GM19043 (cell line): Measurements from ENCODE around the gene GSTO2.
A peak's percentile ranks its signal among the peaks of the same experiment; 100 is the strongest.

ENCODE experiments used
- ATAC-seq: cut with Tn5 transposase; IDR thresholded peaks from one replicate; pipeline ENCODE4 v1.9.1; 2021; ENCODE audit warnings: low read depth; ENCODE audit not compliant: unreplicated experiment

Gene GSTO2

GRCh38 chr10:104323760-104324201 lies 54.8 kb downstream of the GSTO2 start:
- no peak for ATAC-seq

- ATAC-seq: no peak
Measured at GRCh38 chr10:104324221-104324686, 55.3 kb downstream of the GSTO2 start.

GRCh38 chr10:104324931-104325330 lies 55.9 kb downstream of the GSTO2 start:
- no peak for ATAC-seq

GRCh38 chr10:104325436-104326435 lies 56.8 kb downstream of the GSTO2 start:
- ATAC-seq: no peak

GRCh38 chr10:104326991-104327610 lies 58.1 kb downstream of the GSTO2 start:
- ATAC-seq: no peak

- no peak for ATAC-seq
Measured at GRCh38 chr10:104327745-104328645, 59.0 kb downstream of the GSTO2 start.

- ATAC-seq: peak; percentile 3
Measured at GRCh38 chr10:104328646-104328895, 59.6 kb downstream of the GSTO2 start.

- ATAC-seq: peak; percentile 64
Measured at GRCh38 chr10:104328896-104329710, 60.1 kb downstream of the GSTO2 start.

GRCh38 chr10:104329735-104330134 lies 60.8 kb downstream of the GSTO2 start:
- no peak for ATAC-seq

- no peak for ATAC-seq
Measured at GRCh38 chr10:104330168-104331110, 61.5 kb downstream of the GSTO2 start.

GRCh38 chr10:104331208-104331838 lies 62.3 kb downstream of the GSTO2 start:
- ATAC-seq: no peak

- ATAC-seq: no peak
Measured at GRCh38 chr10:104332243-104333031, 63.5 kb downstream of the GSTO2 start.

- ATAC-seq: no peak
Measured at GRCh38 chr10:104333032-104333727, 64.2 kb downstream of the GSTO2 start.

- ATAC-seq: no peak
Measured at GRCh38 chr10:104333728-104334373, 64.9 kb downstream of the GSTO2 start.

GRCh38 chr10:104334561-104334960 lies 65.6 kb downstream of the GSTO2 start:
- no peak for ATAC-seq

- no peak for ATAC-seq
Measured at GRCh38 chr10:104334965-104335650, 66.1 kb downstream of the GSTO2 start.
